Medulla oblongata (tissue), 1 donor: ENCODE measurements around the gene CCDC117.

Experiments used
- DNase-seq: peaks from one replicate; pipeline ENCODE4 v3.0.0-alpha.2; 2015; ENCODE audit errors: extremely low spot score

CCDC117 gene

DNA sequence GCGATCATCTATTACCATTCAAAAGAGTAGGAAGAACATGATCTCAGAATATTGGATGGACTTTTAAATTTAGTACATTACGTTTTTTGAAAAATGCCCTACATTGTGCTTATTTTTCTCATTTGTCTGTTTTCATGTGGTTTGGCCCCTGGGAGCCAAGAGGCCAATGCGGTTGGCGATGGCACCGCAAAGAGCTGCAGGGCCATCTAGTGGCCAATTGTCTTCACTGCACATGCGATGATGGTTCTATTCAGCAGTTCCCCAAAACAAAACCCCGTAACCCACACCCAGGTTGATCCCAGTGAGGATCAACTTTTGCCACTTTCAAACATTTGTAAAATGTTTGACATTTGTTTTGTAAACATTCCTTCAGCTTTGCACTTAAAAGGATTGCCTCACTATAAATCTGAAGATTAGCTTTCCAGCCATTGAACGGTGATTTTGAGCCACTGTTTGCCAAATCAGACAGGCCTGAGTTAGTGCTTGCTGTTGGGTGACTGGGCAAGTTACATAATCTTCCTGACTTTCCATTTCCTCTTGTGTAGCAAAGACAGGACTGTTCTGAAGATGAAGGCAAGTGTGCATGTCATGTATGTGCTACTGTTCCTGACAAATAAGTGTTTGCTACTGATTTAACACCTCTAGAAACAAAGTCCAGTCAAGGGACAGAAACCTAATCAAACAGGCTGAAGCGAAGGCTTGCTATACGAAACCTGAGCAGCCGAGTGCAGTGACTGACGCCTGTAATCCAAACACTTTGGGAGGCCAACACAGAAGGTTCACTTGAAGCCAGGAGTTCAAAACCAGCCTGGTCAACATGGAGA, 57.1 kb downstream of the CCDC117 start:
- peak; percentile 90 for DNase-seq

DNA sequence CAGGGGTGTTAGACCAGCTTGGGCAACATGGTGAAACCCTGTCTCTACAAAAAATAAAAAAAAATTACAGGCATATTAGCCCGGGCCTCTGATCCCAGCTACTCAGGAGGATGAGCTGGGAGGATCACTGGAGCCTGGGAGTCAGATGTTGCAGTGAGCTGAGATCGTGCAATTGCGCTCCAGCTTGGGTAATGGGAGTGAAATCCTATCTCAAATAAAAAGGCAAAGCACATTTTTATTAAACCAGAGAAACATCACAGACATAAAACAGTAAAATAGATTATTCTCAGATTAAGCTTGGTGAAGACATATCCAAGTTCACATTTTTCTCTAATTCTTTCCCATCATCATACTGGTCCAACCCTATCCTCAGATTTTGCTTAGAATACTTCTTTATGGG, 57.9 kb downstream of the CCDC117 start:
- no peak for DNase-seq

DNA sequence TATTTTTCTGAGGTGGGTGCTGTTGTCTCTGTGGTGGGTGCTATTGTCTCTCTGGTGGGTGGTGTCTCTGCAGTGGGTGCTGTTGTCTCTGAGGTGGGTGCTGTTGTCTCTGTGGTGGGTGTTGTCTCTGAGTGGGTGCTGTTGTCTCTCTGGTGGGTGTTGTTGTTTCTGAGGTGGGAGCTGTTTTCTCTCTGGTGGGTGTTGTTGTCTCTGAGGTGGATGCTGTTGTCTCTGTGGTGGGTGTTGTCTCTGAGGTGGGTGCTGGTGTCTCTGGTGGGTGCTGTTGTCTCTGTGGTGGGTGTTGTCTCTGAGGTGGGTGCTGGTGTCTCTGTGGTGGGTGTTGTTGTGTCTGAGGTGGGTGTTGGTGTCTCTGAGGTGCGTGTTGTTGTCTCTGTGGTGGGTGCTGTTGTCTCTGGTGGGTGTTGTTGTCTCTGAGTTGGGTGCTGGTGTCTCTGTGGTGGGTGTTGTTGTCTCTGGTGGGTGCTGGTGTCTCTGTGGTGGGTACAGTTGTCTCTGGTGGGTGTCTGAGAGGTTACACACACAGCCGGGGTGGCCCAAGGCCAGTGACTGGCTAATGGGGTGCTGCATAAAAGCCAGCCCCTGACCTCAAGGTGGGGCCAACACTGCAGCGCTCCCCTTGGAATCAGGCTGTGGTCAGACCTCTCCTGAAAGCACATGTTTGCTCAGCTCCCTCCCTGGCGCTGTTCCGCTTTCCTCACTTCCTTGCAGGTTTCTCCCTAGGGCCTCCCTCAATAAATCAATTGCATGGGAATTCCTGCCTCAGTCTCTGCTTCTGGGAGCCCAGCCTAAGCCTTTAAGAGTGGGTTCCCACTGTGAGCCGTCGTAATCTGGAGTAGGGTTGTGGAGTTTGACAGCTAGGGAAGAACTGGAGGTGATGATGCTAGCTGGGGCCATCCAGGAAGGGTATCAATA, 58.9 kb downstream of the CCDC117 start:
- no peak for DNase-seq

DNA sequence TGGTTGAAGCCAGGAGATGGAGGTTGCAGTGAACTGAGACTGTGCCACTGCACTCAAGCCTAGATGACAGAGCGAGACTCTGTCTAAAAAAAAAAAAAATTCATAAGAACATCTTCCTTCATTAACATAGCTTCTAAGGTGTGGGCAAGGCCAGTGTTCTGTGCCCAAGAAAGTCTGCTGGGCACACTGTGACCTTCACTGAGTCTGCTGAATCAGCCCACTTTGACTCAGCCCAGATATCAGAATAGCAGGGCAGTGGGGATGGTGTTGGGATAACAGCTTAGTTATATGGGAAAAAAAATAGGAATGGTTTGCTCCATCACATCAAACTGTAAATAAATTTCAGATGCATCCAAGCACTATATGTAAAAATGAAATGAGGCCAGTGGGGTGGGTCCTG, 60.2 kb downstream of the CCDC117 start:
- no peak for DNase-seq

DNA sequence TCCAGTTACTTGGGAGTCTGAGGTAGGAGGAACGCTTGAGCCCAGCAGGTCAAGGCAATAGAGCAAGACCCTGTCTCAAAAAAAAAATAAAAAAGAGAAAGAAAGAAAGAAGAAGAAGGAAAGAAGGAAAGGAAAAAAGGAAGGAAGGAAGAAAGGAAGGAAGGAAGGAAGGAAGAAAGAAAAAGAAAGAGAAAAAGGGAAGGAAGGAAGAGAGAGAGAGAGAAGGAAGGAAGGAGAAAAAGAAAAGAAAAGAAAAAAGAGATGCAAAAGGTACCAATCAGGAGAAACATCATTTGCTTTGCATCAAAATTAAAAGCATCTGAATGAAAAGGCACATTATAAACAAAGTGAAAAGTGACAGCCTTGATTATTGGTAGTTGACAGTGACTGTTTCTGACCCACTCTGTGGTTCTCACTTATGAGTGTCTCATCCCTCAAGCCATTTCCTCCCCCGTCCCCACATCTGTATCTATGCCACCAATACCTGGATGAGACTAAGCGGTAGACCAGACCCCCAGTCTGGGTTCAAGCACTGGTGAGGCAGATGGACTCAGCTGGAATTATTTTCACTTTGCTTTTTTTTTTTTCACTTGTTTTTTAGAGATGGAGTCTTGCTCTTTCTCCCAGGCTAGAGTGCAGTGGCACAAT, 60.9 kb downstream of the CCDC117 start:
- no peak for DNase-seq

- no peak for DNase-seq
Observed at GRCh38 chr22:28835630-28836189, 63.2 kb downstream of the CCDC117 start.

GRCh38 chr22:28837640-28838039, 65.1 kb downstream of the CCDC117 start:
- no peak for DNase-seq
